CD4-positive, alpha-beta memory T cell (primary cell): ENCODE measurements around the gene PRSS1. TPM values are rescaled to one million over a fixed set of nuclear protein-coding genes. Genes with fewer than 3 reads are reported as not detected.
A peak's percentile ranks its signal among the peaks of the same experiment; 100 is the strongest.
"Not testable (repeated sequence)": the region's sequence is repeated elsewhere in the genome, so short reads cannot be mapped to it uniquely, and the experiment has no call there.

Source experiments
- CTCF ChIA-PET: fragments of 350-600 bp; sonication (Branson Sonifier 250); formaldehyde crosslinking; loops from one replicate; lab custom pipeline; 2021; ENCODE audit warnings: inconsistent platforms; ENCODE audit not compliant: partially characterized antibody; lab: Charles Lee
- POLR2A ChIA-PET: fragments of 350-600 bp; sonication (Branson Sonifier 250); formaldehyde crosslinking; loops from one replicate; lab custom pipeline; 2021; ENCODE audit not compliant: partially characterized antibody; lab: Charles Lee
- DNase-seq, 5 donors: peaks; one replicate each; pipeline versions ENCODE4 v3.0.0 to v3.0.0-alpha.2; 2020 to 2022; ENCODE audit warnings: mixed read lengths in 1 of 5
- H3K27ac ChIP-seq: one replicate; pipeline ENCODE4 v1.7.0; 2013; ENCODE audit warnings: low read depth, low read length
- H3K27me3 ChIP-seq: 2 replicates; pipeline ENCODE4 v1.7.0; 2013; ENCODE audit warnings: mild to moderate bottlenecking, low read length, moderate library complexity; ENCODE audit not compliant: insufficient read depth
- H3K36me3 ChIP-seq: 2 replicates; pipeline ENCODE4 v1.7.0; 2013; ENCODE audit warnings: mild to moderate bottlenecking, low read length, moderate library complexity; ENCODE audit not compliant: insufficient read depth
- H3K4me1 ChIP-seq: 2 replicates; pipeline ENCODE4 v1.7.0; 2013; ENCODE audit warnings: mild to moderate bottlenecking, low read length, moderate library complexity; ENCODE audit not compliant: insufficient read depth
- H3K4me3 ChIP-seq, 2 donors: one replicate each; pipeline ENCODE4 v1.7.0; 2013; ENCODE audit warnings: low read length in 2 of 2, mild to moderate bottlenecking in 1 of 2
- H3K9me3 ChIP-seq, 2 donors: one replicate each; pipeline ENCODE4 v1.7.0; 2013; ENCODE audit warnings: low read length in 2 of 2, control low read depth in 1 of 2; ENCODE audit not compliant: control insufficient read depth in 1 of 2
- H3K27ac Mint-ChIP-seq, 7 donors: one replicate each; pipeline ENCODE4 v1.8.0; 2020 to 2021; ENCODE audit warnings: mixed read lengths in 7 of 7, mild to moderate bottlenecking in 6 of 7, inconsistent platforms in 3 of 7, moderate library complexity in 3 of 7
- H3K27me3 Mint-ChIP-seq, 2 donors: one replicate each; pipeline ENCODE4 v1.8.0; 2020 to 2021; ENCODE audit warnings: mixed read lengths in 2 of 2
- H3K36me3 Mint-ChIP-seq, 2 donors: one replicate each; pipeline ENCODE4 v1.8.0; 2020 to 2021; ENCODE audit warnings: mixed read lengths in 2 of 2, inconsistent platforms in 1 of 2, mild to moderate bottlenecking in 1 of 2
- H3K4me1 Mint-ChIP-seq, 4 donors: one replicate each; pipeline ENCODE4 v1.8.0; 2020 to 2021; ENCODE audit warnings: mixed read lengths in 4 of 4, mild to moderate bottlenecking in 1 of 4
- H3K4me3 Mint-ChIP-seq, 8 donors: one replicate each; pipeline ENCODE4 v1.8.0; 2020 to 2021; ENCODE audit warnings: mixed read lengths in 8 of 8, mild to moderate bottlenecking in 7 of 8, moderate library complexity in 6 of 8, inconsistent platforms in 3 of 8
- H3K9me3 Mint-ChIP-seq, 8 donors: one replicate each; pipeline ENCODE4 v1.8.0; 2020 to 2021; ENCODE audit warnings: mixed read lengths in 8 of 8, mild to moderate bottlenecking in 5 of 8, inconsistent platforms in 3 of 8, moderate library complexity in 1 of 8
- intact Hi-C: fragments of 100-400 bp; cut with micrococcal nuclease; formaldehyde crosslinking; loops from one replicate; pipeline ENCODE4 v1.15.1; 2023
- polyA plus RNA-seq, 2 donors: library from polyadenylated mRNA; unstranded; fragments of 300-500 nt; fragmentation: Illumina TruSeq; gene quantifications; one replicate each; pipeline ENCODE4 v1.2.3, GENCODE V29; 2021
- total RNA-seq, 2 experiments: library from RNA; stranded (reverse); gene quantifications; one replicate each; pipeline ENCODE4 v1.2.3, GENCODE V29; 2021

Gene PRSS1
- total and polyA plus RNA-seq, 4 experiments from 2014 or later: 0.44 TPM; not detected in 3

GRCh38 chr7:142745091-142745635, 4.1 kb upstream of the PRSS1 start:
- Histone ChIP-seq H3K9me3 (no peaks in the 10 kb centered on the region), H3K4me1 (no peaks in the 10 kb centered on the region), H3K36me3 (no peaks in the 10 kb centered on the region), H3K4me3 (no peak overlapping the region), H3K27me3 (no peaks in the 10 kb centered on the region), H3K27ac (no peak overlapping the region)
- H3K4me3 Mint-ChIP-seq: no peak overlapping the region
- no peaks in the 10 kb centered on the region for H3K27me3 Mint-ChIP-seq
- H3K27ac Mint-ChIP-seq: no peak overlapping the region
- CTCF ChIA-PET: no interaction called here
- H3K36me3 Mint-ChIP-seq: no peaks in the 10 kb centered on the region
- DNase-seq: no peak
- intact Hi-C loops: no loop called here
- H3K4me1 Mint-ChIP-seq: no peaks in the 10 kb centered on the region
- no peaks in the 10 kb centered on the region for H3K9me3 Mint-ChIP-seq
- POLR2A ChIA-PET: no interaction called here

DNA sequence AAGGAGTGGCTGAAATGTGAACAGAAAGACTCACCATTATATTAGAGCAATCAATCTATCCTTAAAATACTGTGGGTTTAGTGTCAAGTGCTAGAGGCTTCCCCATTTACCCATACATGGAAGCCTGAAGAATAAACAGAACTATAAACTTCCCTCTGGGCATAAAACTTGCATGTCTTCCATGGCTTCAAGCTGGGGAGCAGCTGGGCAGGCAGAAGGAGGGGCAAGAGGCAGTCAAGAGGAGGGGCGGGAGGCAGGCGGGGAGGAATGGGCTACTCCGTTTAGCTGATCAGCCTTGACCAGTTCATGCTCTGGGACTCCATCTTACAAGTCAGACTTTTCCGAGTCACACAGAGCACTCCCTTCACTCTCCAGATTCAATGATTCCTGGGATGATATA, 3.5 kb upstream of the PRSS1 start:
- Histone ChIP-seq H3K4me1 (no peaks in the 10 kb centered on the region), H3K36me3 (no peaks in the 10 kb centered on the region), H3K27ac (no peak overlapping the region), H3K4me3 (no peak overlapping the region), H3K27me3 (no peaks in the 10 kb centered on the region), H3K9me3 (no peaks in the 10 kb centered on the region)
- no peak for DNase-seq
- ChIA-PET CTCF (no interaction called here), POLR2A (no interaction called here)
- Mint-ChIP-seq H3K27ac (no peak overlapping the region), H3K4me1 (no peaks in the 10 kb centered on the region), H3K36me3 (no peaks in the 10 kb centered on the region), H3K4me3 (no peak overlapping the region), H3K27me3 (no peaks in the 10 kb centered on the region), H3K9me3 (no peaks in the 10 kb centered on the region)
- intact Hi-C loops: no loop called here

DNA sequence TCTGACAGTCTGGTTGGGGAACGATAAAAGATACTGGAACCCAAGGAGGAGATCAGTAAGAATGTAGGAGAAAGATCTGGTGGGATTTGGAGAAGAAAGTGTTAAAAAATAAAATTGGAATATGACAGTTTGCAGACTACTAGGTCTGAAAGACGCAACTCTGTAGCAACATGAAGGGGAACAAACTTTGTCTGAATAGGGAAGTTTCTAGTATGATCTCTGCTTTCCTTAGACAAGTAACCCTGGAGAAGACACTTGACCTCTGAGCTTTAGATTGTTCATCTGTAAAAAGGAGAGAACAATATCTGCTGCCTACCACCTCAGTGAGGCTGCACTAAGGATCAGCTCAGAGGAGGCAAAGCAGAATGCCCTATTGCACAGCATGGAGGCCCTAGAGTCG, 3.0 kb upstream of the PRSS1 start:
- no peaks in the 10 kb centered on the region for H3K27me3 Mint-ChIP-seq
- POLR2A ChIA-PET: no interaction called here
- CTCF ChIA-PET: no interaction called here

GRCh38 chr7:142748410-142748809, 862 bp upstream of the PRSS1 start:
- H3K4me3 Mint-ChIP-seq, CTCF ChIA-PET, H3K27ac ChIP-seq, H3K4me3 ChIP-seq, H3K27me3 Mint-ChIP-seq, H3K9me3 Mint-ChIP-seq, DNase-seq, intact Hi-C loops, H3K4me1 ChIP-seq, H3K4me1 Mint-ChIP-seq, H3K27me3 ChIP-seq, H3K36me3 ChIP-seq, POLR2A ChIA-PET, H3K27ac Mint-ChIP-seq, H3K36me3 Mint-ChIP-seq, H3K9me3 ChIP-seq: not testable (repeated sequence)

More for the DNA sequence above, 3.0 kb upstream of the PRSS1 start:
- no peaks in the 10 kb centered on the region for H3K4me1 ChIP-seq
- H3K27me3 ChIP-seq: no peaks in the 10 kb centered on the region
- Mint-ChIP-seq H3K4me1 (no peaks in the 10 kb centered on the region), H3K4me3 (no peak overlapping the region), H3K36me3 (no peaks in the 10 kb centered on the region), H3K27ac (no peak overlapping the region), H3K9me3 (no peaks in the 10 kb centered on the region)
- intact Hi-C loops: no loop called here
- no peak overlapping the region for H3K27ac ChIP-seq
- no peak overlapping the region for H3K4me3 ChIP-seq
- no peak for DNase-seq
- no peaks in the 10 kb centered on the region for H3K9me3 ChIP-seq
- no peaks in the 10 kb centered on the region for H3K36me3 ChIP-seq

DNA sequence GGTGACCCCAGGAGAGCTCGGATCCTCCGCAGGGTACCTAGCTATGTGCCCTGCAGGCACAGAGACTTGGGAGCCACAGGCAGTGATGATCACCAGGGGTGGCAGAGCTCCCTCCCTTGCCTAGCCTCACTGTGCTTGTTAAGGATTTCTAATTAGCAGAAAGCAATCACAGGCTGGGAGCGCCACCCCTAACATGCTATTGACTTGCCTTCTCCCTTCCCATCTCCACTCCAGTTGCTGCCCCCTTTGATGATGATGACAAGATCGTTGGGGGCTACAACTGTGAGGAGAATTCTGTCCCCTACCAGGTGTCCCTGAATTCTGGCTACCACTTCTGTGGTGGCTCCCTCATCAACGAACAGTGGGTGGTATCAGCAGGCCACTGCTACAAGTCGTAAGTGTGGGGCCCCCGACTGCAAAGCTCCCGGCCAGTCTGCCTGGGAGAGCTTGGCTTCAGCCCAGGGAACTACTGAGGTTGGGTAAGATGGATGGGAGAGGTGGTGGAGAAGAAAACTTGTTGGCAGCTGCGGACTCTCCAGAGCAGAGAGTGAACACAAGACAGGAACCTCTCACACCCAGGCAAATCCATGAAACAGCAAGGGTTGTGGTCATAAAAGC, 1.2 kb downstream of the PRSS1 start:
- H3K9me3 ChIP-seq: no peaks in the 10 kb centered on the region
- no peak overlapping the region for H3K4me3 Mint-ChIP-seq
- no peaks in the 10 kb centered on the region for H3K36me3 Mint-ChIP-seq
- H3K4me3 ChIP-seq: no peak overlapping the region
- no peaks in the 10 kb centered on the region for H3K36me3 ChIP-seq
- no peaks in the 10 kb centered on the region for H3K4me1 ChIP-seq
- no peaks in the 10 kb centered on the region for H3K27me3 Mint-ChIP-seq
- H3K27ac Mint-ChIP-seq: no peak overlapping the region
- peaks cover 0 to 2% (median 0%) of the 10 kb centered on the region in 8 donors for H3K9me3 Mint-ChIP-seq
- POLR2A ChIA-PET: no interaction called here
- CTCF ChIA-PET: no interaction called here
- no peak overlapping the region for H3K27ac ChIP-seq
- no peak for DNase-seq
- intact Hi-C loops: no loop called here
- H3K4me1 Mint-ChIP-seq: no peaks in the 10 kb centered on the region
- H3K27me3 ChIP-seq: no peaks in the 10 kb centered on the region

GRCh38 chr7:142751526-142752175, 2.4 kb downstream of the PRSS1 start:
- intact Hi-C loops, H3K9me3 Mint-ChIP-seq, H3K4me3 Mint-ChIP-seq, H3K4me1 ChIP-seq, H3K36me3 ChIP-seq, H3K27ac ChIP-seq, H3K27me3 Mint-ChIP-seq, CTCF ChIA-PET, H3K4me3 ChIP-seq, H3K4me1 Mint-ChIP-seq, POLR2A ChIA-PET, DNase-seq, H3K36me3 Mint-ChIP-seq, H3K9me3 ChIP-seq, H3K27me3 ChIP-seq: not testable (repeated sequence)
- H3K27ac Mint-ChIP-seq: peak overlapping the region in 1 of 7 donors; percentile 65

DNA sequence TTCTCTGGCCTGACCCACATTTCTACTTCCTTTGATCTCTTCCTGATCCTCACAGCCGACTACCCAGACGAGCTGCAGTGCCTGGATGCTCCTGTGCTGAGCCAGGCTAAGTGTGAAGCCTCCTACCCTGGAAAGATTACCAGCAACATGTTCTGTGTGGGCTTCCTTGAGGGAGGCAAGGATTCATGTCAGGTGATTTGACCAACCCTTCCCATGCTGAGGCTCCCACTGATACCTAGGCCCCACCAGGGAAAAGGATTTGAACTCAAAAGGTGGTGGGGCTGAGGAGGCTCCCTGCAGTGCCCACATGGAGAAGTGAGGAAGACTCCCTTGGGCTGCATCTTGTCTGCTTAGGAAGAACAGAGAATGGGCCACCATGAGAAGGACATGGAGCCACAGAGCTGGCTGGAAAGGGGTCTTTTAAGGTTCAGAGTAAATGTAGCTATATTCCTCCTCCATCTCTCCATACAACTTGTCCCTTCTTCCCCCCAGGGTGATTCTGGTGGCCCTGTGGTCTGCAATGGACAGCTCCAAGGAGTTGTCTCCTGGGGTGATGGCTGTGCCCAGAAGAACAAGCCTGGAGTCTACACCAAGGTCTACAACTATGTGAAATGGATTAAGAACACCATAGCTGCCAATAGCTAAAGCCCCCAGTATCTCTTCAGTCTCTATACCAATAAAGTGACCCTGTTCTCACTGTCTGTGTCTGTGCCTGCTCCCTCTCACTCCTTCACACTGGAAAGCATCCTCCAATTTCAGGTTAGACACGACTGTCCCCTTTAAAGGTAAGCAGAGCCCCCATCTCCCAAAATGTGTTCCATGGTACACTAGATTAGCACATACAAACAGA, 3.3 kb downstream of the PRSS1 start:
- no peaks in the 10 kb centered on the region for H3K27me3 ChIP-seq
- Mint-ChIP-seq H3K4me3 (no peak overlapping the region), H3K27ac (no peak overlapping the region), H3K9me3 (peaks cover 0 to 2% (median 0%) of the 10 kb centered on the region in 8 donors), H3K27me3 (no peaks in the 10 kb centered on the region), H3K36me3 (no peaks in the 10 kb centered on the region), H3K4me1 (no peaks in the 10 kb centered on the region)
- H3K4me3 ChIP-seq: no peak overlapping the region
- POLR2A ChIA-PET: no interaction called here
- H3K4me1 ChIP-seq: no peaks in the 10 kb centered on the region
- intact Hi-C loops: no loop called here
- no peak for DNase-seq
- no peak overlapping the region for H3K27ac ChIP-seq
- H3K36me3 ChIP-seq: no peaks in the 10 kb centered on the region
- CTCF ChIA-PET: no interaction called here
- no peaks in the 10 kb centered on the region for H3K9me3 ChIP-seq
